C4-2B (cell line): ENCODE measurements around the gene EPN1.

Experiments used
- CTCF ChIP-seq: fragments of 450-650 bp; conservative IDR thresholded peaks from 2 replicates; pipeline ENCODE4 v1.5.1; 2017; ENCODE audit warnings: mild to moderate bottlenecking
- ZFX ChIP-seq: fragments of 450-650 bp; IDR thresholded peaks from 2 replicates; pipeline ENCODE4 v1.6.1; 2017

GRCh38 chr19:55661826-55662225 is 13.2 kb upstream of the EPN1 start:
- no peak for TF ChIP-seq CTCF
- TF ChIP-seq ZFX: no peak
